Endothelial cell (in vitro differentiated cells): ENCODE results near the gene CCDC178. TPM values are rescaled to one million over a fixed set of nuclear protein-coding genes. Genes with fewer than 3 reads are reported as not detected.
A peak's percentile ranks its signal among the peaks of the same experiment; 100 is the strongest.

Source experiments
- DNase-seq: peaks from one replicate; pipeline ENCODE4 v3.0.0; 2021; ENCODE audit warnings: low spot score
- H3K27ac Mint-ChIP-seq: one replicate; pipeline ENCODE4 v1.8.0; 2021; ENCODE audit warnings: mixed read lengths, inconsistent platforms; ENCODE audit not compliant: unreplicated experiment
- H3K27me3 Mint-ChIP-seq: one replicate; pipeline ENCODE4 v1.8.0; 2021; ENCODE audit warnings: mild to moderate bottlenecking, moderate library complexity, mixed read lengths, inconsistent platforms; ENCODE audit not compliant: unreplicated experiment
- H3K36me3 Mint-ChIP-seq: one replicate; pipeline ENCODE4 v1.8.0; 2021; ENCODE audit warnings: mild to moderate bottlenecking, low read depth, mixed read lengths, inconsistent platforms; ENCODE audit not compliant: unreplicated experiment
- H3K4me1 Mint-ChIP-seq: one replicate; pipeline ENCODE4 v1.8.0; 2021; ENCODE audit warnings: mild to moderate bottlenecking, mixed read lengths, inconsistent platforms; ENCODE audit not compliant: unreplicated experiment
- H3K4me3 Mint-ChIP-seq: one replicate; pipeline ENCODE4 v1.8.0; 2021; ENCODE audit warnings: mild to moderate bottlenecking, mixed read lengths, inconsistent platforms; ENCODE audit not compliant: unreplicated experiment
- H3K9me3 Mint-ChIP-seq: one replicate; pipeline ENCODE4 v1.8.0; 2021; ENCODE audit warnings: mixed read lengths, inconsistent platforms; ENCODE audit not compliant: unreplicated experiment
- CTCF ChIP-seq: fragments of 200-600 bp; sonication (generic); IDR thresholded peaks from one replicate; pipeline ENCODE4 v1.5.0; 2021; ENCODE audit warnings: antibody characterized with exemption; ENCODE audit not compliant: unreplicated experiment
- total RNA-seq: library from RNA; stranded (reverse); fragmentation: NEBNext Ultra II Directional; extraction: Animal tissue kit (Norgen Biotek cat#: 25700); gene quantifications from one replicate; pipeline ENCODE4 v1.2.1, GENCODE V29; 2021; ENCODE audit not compliant: unreplicated experiment

The CCDC178 gene
- total RNA-seq, 1 donor from 2014 or later, result 5.3 TPM

- no peak for TF ChIP-seq CTCF
- no peak for DNase-seq
- Mint-ChIP-seq H3K36me3 (no peaks in the 10 kb centered on the region), H3K27me3 (peaks cover 2% of the 10 kb centered on the region), H3K27ac (no peak overlapping the region), H3K4me3 (no peak overlapping the region), H3K4me1 (peaks cover 2% of the 10 kb centered on the region), H3K9me3 (no peaks in the 10 kb centered on the region)
These were observed 158.4 kb downstream of the CCDC178 start for GRCh38 chr18:33282142-33282541.

GRCh38 chr18:33277431-33277830 is 163.1 kb downstream of the CCDC178 start:
- Mint-ChIP-seq H3K27me3 (peaks cover 2% of the 10 kb centered on the region), H3K27ac (no peak overlapping the region), H3K4me1 (no peaks in the 10 kb centered on the region), H3K9me3 (no peaks in the 10 kb centered on the region), H3K36me3 (no peaks in the 10 kb centered on the region), H3K4me3 (no peak overlapping the region)
- TF ChIP-seq CTCF, result no peak
- DNase-seq, result no peak

- Mint-ChIP-seq H3K27ac (no peak overlapping the region), H3K36me3 (no peaks in the 10 kb centered on the region), H3K27me3 (no peaks in the 10 kb centered on the region), H3K4me3 (no peak overlapping the region), H3K9me3 (no peaks in the 10 kb centered on the region), H3K4me1 (no peaks in the 10 kb centered on the region)
- no peak for DNase-seq
- no peak for TF ChIP-seq CTCF
These were observed 164.7 kb downstream of the CCDC178 start for GRCh38 chr18:33275843-33276242.

GRCh38 chr18:33270297-33270696 is 170.2 kb downstream of the CCDC178 start:
- no peak overlapping the region for H3K27ac Mint-ChIP-seq
- H3K4me1 Mint-ChIP-seq, result peaks cover 7% of the 10 kb centered on the region
- no peaks in the 10 kb centered on the region for H3K9me3 Mint-ChIP-seq
- H3K4me3 Mint-ChIP-seq, result no peak overlapping the region
- no peak for DNase-seq
- TF ChIP-seq CTCF, result no peak
- no peaks in the 10 kb centered on the region for H3K27me3 Mint-ChIP-seq
- H3K36me3 Mint-ChIP-seq, result no peaks in the 10 kb centered on the region

GRCh38 chr18:33269223-33269622 is 171.3 kb downstream of the CCDC178 start:
- H3K4me3 Mint-ChIP-seq, result no peak overlapping the region
- no peak for TF ChIP-seq CTCF
- H3K27ac Mint-ChIP-seq, result peak overlapping the region; percentile 26
- peaks cover 7% of the 10 kb centered on the region for H3K4me1 Mint-ChIP-seq
- no peaks in the 10 kb centered on the region for H3K27me3 Mint-ChIP-seq
- H3K36me3 Mint-ChIP-seq, result no peaks in the 10 kb centered on the region
- no peaks in the 10 kb centered on the region for H3K9me3 Mint-ChIP-seq
- DNase-seq, result no peak
